Stimulated activated CD8-positive, alpha-beta memory T cell treated with anti-CD3 and anti-CD28 coated beads, Interleukin-15, amount 100 ng/mL, for 24 hours (primary cell): ENCODE data around the gene SHROOM2.
A peak's percentile ranks its signal among the peaks of the same experiment; 100 is the strongest.

Experiments
- DNase-seq: peaks from one replicate; pipeline ENCODE4 v3.0.0-alpha.2; 2020; ENCODE audit warnings: low read depth

The SHROOM2 gene

DNA sequence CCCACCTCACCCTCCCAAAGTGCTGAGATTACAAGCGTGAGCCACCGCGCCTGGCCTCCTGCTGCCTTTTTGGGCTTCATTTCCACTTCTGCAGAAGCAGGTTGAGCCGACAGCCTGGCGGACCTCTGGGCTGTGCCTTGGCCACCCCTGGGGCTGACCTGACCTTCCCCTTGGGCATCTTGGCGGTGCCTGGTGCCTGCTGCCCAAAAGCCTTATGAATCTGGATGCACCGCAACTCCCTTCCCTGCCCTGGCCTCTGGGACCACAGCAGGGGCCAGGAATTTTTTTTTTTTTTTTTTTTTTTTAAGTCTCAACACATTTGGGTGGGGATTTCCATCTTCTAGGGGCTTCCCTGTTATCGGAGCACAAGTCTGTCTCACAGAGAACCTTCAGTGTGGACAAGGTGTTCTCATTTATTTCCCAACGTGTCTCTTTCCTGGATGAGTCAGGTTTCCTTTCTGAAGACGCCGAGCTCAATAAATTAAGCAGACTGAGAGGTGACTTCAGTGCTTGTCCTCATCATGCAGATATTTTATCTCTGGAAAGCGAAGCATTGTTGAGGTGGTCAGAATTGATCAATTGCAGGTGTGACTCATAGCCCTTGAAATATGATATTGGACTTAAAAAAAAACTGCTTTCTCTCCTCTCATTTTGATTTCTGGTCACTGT lies 79.7 kb downstream of the SHROOM2 start:
- DNase-seq: no peak

DNA sequence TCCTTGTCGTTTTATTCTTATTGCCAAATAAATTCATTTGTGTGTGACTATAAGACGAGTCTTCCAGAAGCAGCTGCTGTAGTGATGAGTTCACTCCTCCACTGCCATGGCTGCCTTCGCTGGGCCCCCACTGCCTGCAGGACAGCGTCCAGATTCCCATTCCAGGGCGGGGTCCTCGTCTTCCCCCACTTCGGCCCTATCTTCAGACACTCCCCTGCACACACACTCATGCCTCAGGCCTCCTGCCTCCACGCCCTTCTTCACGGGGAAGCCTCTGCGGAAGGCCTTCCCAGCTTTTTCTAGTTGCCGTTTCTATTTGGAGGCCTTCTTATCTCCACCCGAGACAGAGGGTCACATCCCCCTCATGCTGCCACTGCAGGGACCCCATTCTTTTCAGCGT lies 80.4 kb downstream of the SHROOM2 start:
- DNase-seq: no peak

DNA sequence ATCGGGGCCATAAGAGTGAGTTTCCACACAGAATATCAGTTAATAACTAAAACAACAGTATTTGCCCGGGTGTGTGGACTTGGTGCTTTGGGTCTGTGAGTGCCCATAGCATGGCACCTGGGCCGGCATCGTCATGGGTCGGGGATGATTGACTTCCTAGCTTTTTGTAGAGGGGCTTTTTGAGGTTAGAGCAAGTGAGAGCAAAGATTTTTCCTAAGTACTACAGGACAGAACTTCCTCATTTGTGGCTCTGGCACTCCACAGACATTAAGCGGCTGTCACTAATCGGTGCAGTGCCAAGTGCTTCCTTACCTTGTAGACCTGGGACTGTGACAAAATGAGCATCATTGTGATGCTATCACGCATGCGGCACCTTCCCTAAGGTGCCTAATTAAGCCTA lies 81.0 kb downstream of the SHROOM2 start:
- DNase-seq: no peak

DNA sequence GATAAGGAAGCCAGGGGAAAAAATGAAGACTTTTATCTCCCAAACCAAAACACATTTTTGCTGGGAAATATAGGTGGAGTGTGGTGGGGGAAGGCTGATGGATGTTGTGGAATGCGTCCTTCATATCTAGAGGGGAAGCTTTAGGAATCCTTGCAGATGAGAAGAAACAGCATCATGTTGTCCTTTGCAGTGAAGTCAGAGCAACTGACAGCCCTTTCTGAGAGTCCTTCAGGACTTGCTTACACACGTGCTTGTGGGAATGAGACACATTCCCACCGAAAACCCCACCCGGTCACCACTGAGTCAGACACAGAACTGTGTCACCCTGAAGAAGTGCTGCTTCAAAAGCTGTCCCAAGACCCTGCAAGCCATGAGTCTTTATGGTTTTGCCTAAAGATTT lies 81.5 kb downstream of the SHROOM2 start:
- DNase-seq: no peak

DNA sequence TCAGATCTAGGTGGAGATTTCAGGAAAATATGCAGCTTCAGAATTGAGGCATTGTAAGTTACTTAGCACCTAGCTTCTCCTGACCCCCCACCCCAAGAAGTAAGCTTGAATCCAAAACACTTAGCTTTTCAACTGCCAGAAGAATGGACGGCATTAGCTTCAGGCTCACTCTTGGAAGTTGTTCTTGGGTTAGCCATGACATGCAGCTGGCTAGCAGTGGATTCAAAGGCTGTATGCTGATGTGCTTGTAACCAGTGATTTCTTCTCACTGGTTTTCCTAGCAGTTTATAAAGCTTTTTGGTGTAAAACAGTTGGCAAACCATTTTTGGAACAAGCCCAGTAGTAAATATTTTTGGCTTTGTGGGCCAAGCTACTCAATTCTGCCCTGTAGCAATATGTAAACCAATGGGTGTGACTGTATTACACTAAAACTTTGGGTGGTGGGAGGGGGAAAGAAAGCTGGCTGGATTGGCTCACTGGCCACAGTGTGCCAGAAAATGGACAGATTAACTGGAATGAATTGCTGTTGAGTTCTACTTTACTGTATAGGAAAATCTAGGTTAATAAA lies 85.6 kb downstream of the SHROOM2 start:
- DNase-seq: no peak

DNA sequence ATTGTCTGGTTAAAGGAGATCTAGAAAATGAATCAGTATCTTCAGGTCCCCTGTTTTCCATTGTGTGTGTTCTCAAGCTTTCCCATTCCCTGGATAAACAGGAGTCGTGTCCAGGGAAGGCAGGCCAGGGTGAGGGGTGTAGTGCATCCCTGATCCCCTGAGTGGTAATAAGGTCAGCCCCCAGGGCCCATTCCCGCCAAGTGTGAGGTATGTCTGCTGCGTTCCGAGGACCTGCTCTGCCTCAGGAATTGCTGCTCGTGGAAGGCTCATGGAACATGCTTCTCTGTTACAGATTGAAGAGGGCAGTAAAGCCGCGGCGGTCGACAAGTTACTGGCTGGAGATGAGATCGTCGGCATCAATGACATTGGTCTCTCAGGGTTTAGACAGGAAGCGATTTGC lies 87.1 kb downstream of the SHROOM2 start:
- no peak for DNase-seq

DNA sequence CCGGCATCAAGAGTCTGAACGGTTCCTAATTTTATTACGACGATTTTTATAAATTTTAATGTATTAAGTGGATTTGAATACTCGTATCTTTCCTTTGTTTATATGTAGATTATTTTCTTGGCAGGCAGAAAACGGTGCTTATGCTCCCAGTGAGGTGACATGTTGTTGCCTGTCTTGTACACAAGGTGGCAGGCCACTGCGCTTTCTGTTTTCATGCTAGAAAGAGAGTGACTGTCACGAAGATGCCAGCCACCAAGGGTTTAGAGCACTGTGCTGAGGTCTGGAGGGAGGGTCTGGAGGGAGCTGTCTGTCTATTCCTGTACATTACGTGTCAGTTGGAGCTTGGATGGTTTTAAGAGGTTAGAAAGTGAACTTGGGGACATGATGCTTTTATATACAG lies 87.7 kb downstream of the SHROOM2 start:
- no peak for DNase-seq

DNA sequence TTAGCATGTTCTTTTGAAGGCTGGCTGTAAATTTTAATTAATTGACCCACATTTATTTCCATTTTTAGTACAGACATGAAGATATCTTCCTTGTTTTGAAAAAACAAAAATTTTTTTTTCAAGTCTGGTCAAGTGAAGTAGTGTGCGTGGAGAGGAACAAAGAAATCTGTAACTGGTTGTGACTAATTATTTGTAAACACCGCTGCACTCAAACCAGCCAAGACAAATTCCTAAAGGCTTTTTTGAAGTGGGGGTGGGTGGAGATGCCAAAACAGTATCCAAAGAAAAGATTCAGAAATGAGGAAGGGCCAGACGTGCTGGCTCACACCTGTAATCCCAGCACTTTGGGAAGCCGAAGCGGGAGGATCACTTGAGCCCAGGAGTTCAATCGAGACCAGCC lies 88.3 kb downstream of the SHROOM2 start:
- DNase-seq: no peak

DNA sequence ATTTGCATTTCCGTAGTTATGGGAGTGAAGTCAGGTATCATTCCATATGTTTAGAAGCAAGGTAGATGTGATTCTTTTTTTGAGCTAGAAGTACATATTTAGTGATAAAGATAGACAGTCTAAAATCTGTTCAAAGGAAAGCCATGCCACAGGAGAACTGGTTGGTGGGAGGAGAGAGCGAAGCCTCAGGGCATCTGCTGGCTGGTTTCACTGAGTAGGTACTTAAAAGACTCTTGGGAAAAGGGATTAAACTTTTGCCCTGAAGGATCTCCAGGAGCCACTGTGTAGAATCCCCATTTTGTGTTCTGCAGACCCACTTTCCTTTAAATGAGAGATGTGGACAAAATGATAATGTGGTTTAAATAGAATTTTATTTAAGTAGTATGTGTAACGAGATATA lies 89.6 kb downstream of the SHROOM2 start:
- no peak for DNase-seq

DNA sequence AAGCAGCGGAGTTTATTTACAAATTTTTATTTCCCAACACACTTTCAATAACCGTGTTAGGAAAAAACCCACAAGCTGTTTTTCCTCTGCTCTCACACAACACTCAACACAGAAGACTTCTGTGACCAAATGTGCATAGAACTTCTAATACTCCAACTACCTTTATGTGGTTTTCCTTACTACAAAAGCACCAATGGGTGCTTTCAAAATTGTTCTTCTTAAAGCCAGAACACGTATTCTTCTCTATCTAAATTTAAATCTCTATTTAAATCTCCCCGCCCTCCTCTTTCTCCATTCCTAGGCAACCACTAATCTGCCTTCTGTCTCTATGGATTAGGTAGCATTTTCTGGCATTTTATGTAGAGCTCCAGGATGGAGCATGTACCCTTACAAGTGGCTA lies 90.0 kb downstream of the SHROOM2 start:
- DNase-seq: no peak

DNA sequence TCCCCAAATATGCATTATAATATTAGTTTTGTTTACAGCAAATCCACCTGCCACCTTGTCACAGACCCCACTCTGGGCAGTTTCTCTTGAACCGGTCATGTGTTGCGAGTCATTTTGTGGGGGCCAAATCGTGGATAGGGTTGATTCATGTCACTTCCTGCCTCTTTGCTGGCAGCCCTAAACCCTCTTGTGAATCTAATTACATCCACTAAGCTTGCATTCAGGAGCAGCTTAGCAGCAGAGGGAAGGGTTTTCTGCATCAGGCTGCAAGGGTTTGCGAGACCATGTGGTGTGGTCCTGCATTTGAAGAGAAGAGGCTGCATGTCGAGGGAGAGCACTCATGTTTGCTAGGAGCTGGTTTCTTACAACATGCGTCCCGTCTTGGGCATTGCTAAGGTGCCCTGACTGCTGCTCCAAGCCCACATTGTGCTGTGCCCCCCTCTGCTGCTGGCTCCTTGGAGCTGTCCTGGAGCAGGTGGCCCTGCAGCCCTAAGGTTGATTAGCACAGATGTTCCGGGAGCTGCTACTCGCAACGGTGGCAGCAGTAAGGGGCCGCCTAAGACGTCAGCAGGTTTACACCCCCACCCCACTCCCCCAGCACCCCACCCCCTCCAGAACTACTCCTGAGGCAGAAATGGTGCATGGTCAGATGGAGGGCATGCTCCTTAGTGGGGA lies 92.1 kb downstream of the SHROOM2 start:
- no peak for DNase-seq

DNA sequence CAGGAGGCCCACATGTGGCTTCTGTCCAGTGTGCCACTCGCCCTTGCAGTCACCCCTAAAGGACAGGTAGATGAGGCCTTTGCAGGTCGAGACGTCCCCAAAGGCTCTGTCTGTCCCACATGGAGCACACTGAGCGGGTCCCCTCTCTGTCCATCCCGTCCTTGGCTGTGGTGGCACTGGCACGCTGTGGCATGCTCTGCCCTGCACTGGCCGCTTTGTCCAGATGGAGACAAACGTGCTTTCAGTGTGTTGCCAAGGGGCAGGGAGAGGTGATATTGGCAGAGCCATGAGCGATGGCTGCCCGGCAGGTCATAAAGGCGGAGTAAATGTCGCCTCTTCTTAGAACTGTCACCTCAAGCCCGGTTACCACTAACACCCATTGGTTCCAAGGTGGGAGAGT lies 94.0 kb downstream of the SHROOM2 start:
- no peak for DNase-seq

DNA sequence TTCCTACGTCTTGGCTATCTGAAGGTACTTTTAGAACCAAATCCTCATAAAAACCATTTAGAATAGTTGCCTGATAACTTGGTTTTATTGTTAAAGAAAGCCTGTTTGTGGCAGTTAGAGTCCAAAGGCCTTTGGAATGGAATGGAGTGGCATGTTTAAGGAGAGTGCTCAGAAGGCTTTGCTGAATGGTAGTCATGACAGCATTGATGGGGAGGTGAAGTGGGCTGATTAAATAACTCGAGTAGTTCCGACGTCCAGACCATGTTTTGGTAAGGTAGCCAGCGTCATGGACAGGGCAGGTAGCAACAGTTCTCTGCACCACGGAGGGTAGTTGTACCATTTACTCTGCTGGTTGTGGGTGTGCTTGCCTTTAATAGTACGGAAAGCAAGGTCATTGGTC lies 94.6 kb downstream of the SHROOM2 start:
- no peak for DNase-seq

DNA sequence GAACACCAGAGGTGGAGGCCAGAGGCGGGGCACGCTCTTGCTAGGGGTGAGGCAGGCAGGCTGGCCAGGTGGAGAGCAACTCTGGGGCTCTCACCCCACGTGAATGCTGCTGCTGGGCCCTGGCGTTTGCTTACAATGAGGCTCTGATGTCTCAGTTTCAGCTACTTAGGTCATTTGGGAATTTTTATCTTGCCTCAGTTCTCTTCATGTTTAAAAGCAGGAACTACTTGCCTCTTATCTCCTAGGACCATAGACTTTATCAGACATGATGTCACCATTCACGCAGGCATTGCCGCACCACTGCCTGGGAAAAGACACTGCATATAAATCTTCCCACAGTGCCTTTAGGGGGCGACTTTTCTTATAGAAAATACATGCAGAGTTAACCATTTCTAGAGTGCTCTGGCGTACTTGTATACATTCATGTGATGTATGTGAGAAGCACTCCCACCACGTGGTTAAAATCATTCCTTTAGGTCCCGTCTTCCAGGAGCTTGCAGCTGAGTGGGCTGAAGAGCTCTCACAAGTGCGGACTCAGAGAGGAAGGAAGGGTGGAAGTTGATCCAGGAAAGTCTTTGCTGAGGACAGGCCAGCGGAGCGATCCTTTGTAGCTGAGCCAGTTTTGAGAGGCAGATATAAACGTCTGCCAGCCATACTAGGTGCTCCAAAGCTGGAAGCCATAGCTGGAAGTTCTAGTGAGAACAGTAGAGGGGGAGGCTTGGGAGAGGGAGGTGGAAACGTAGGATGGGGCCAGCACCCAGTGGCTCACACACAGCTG lies 96.6 kb downstream of the SHROOM2 start:
- DNase-seq: no peak

DNA sequence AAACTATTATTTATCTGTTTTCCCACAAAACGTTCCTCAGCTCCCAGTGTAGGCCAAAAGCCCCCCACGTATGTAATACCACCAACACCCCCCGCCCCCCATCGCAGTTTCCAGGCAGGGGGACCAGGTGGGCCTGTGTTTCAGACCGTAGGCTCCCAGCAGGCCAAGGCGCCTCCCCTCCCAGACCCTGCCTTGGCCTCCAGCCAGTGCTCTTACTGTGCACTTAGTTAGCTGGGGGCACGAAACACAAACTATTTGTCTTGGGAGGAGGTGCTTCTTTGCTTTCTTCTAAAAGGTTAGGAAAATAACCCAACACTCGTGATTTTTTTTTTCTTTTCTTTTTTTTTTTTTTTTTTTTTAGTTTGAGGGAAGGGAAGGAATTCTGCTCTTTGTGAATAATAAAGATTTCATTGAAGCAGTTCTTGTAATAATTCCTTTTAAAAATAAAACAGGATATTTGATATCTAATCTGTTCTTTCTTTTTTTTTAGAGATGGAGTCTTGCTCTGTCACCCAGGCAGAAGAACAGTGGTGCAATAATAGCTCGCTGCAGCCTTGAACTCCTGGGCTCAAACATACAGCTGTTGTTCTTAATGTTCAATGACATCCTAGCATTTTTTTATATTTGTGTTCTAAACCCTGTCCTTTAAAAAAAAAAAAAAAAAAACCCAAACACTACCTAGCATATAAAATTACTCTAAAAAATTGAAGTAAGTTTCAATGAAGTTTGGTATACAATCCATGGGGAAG lies 98.0 kb downstream of the SHROOM2 start:
- DNase-seq: no peak

DNA sequence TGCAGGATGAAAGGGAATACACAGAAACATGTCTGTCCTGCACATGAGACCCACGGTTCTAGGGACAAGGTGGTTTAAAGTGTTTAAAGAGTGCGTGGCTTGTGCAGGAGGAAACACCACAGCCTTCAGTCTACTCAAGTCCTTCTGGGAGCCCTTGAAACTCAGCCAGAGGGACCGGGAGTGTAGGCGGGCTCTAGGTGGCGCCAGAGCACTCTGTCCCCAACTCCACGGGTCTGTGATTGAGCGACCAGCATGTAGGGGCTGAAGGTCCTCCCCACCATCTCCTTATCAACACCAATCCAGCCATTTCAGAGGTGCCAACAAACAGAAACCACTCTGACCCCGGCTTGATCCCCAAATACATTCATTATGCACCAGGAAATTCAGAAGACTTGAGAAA lies 98.9 kb downstream of the SHROOM2 start:
- DNase-seq: peak; percentile 20

DNA sequence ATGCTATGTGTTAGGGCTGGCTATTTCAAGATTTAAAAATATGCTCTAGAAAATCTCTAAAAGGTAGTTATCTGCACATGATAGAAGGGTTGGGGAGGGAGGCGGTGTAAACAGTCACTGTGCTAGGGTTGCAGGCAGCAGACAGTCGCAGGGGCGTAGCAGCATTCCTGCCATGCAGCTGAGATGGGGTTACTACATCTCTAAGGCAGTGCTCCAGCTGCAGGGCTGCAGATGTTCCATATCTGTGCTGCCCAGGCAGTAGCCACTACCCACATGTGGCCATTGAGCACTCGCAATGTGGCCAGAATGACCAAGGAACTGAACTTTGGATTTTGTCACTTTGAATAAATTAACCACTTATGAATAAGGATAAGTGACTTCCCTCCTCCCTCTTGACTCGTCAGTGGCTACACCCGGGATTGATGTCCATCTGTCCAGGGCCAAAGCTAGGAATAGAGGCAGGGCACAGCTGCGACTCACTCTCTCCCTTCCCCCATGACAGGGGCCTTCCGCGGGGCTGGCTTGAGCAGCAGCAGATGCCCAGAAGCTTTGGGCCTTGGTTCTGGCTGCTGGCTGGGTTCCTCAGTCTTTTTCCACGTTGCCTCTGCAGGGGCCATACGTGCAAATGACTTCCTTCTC lies 101.5 kb downstream of the SHROOM2 start:
- DNase-seq: no peak

DNA sequence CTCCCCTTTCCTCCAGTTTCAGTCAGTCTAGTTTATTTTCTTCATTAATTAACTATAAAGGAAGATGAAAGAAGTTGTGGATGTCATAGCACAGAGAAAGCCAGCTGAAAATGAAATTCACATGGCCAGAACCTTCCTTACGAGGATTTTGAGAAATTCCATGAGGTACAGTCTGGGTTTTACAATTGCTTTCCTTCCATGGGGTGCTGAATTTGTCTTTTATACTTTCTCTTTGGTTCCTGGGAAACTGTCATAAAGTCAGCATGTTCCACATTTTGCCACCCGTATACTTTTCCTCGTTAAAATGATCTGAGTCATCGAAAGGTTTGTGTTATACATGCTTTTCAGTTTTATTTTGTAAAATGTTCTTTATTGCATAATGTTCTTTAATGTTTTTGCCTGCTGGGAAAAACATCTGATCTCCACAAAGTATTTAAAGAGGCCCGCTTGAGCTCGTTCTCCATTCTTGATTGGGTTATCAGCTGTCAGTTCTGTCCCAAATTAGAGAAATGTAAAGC lies 102.8 kb downstream of the SHROOM2 start:
- DNase-seq: no peak

DNA sequence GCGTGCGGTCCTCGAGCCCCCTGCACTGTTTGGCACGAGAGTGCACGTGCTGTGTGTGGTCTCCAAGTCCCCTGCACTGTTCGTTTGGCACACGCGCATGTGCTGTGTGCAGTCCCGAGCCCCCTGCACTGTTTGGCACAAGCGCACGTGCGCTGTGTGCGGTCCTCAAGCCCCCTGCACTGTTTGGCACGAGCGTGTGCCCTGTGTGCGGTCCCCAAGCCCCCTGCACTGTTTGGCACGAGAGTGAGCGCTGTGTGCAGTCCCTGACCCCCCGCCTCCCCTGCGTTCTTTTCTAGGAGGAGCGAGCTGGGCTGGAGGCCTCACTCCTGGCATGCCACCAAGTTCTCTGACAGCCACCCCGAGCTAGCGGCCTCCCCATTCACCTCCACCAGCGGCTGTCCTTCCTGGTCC lies 104.5 kb downstream of the SHROOM2 start:
- DNase-seq: no peak

DNA sequence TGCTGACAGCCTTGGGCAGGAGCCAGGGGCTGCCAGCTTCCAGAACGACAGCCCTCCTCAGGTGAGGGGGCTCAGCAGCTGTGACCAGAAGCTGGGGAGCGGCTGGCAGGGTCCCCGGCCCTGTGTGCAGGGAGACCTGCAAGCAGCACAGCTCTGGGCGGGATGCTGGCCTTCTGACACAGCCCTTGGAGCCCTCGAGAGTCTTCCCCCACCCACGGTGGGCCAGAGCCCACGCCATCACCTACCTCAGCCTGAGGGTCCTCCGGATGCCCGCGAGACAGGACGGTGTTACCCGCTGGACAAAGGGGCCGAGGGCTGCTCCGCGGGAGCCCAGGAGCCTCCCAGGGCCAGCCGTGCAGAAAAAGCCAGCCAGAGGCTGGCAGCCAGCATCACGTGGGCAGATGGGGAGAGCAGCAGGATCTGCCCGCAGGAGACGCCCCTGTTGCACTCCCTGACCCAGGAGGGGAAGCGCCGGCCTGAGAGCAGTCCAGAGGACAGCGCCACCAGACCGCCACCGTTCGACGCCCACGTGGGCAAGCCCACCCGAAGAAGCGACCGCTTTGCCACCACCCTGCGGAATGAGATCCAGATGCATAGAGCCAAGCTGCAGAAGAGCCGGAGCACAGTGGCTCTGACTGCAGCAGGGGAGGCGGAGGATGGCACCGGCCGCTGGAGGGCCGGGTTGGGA lies 109.1 kb downstream of the SHROOM2 start:
- no peak for DNase-seq

DNA sequence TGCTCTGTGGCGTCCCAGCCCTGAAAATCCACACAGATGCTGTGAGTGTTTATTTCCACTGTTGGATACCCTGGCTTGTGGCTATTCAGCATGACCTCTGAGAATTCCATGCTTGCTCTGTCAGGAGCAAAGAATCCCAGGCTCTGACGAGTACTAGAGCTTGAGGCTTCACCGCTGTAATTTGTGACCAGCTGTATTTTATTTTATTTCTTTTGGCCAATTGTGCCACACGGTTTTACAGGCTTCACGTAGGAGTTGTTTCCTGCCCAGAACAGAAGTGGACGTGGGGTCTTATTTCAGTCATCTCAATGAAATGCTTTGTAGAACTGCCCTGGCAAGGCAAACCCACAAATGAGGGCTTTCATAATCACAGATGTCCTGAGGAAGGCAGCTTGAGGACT lies 111.5 kb downstream of the SHROOM2 start:
- no peak for DNase-seq
